GM18907 (cell line): ENCODE measurements around the gene GDF3.
"Not testable (repeated sequence)": the region's sequence is repeated elsewhere in the genome, so short reads cannot be mapped to it uniquely, and the experiment has no call there.

ENCODE experiments used
- ATAC-seq: cut with Tn5 transposase; IDR thresholded peaks from one replicate; pipeline ENCODE4 v1.9.1; 2021; ENCODE audit warnings: mild to moderate bottlenecking, moderate library complexity; ENCODE audit not compliant: unreplicated experiment

The GDF3 gene

GRCh38 chr12:7668171-7668570 is 27.4 kb downstream of the GDF3 start:
- no peak for ATAC-seq

- ATAC-seq = no peak
These were observed 28.4 kb downstream of the GDF3 start for GRCh38 chr12:7667125-7667524.

GRCh38 chr12:7666595-7666994 is 29.0 kb downstream of the GDF3 start:
- no peak for ATAC-seq

- ATAC-seq = no peak
These were observed 33.8 kb downstream of the GDF3 start for GRCh38 chr12:7661741-7662140.

GRCh38 chr12:7656121-7656520 is 39.5 kb downstream of the GDF3 start:
- ATAC-seq = no peak

GRCh38 chr12:7650091-7650490 is 45.5 kb downstream of the GDF3 start:
- no peak for ATAC-seq

GRCh38 chr12:7647071-7647470 is 48.5 kb downstream of the GDF3 start:
- ATAC-seq = no peak

- ATAC-seq = no peak
These were observed 49.4 kb downstream of the GDF3 start for GRCh38 chr12:7646178-7646475.

- no peak for ATAC-seq
These were observed 50.0 kb downstream of the GDF3 start for GRCh38 chr12:7645395-7646177.

GRCh38 chr12:7642876-7643309 is 52.7 kb downstream of the GDF3 start:
- no peak for ATAC-seq

- no peak for ATAC-seq
These were observed 53.3 kb downstream of the GDF3 start for GRCh38 chr12:7642287-7642686.

GRCh38 chr12:7640123-7640995 is 55.2 kb downstream of the GDF3 start:
- not testable (repeated sequence) for ATAC-seq
